Nephron (organoid): ENCODE data around the gene TTLL5.

Source experiments
- H3K27ac Mint-ChIP-seq, 3 experiments: 2 replicates each; pipeline ENCODE4 v1.8.0; 2020; ENCODE audit warnings: mixed read lengths in 3 of 3, mild to moderate bottlenecking in 2 of 3, moderate library complexity in 1 of 3
- H3K27me3 Mint-ChIP-seq: 2 replicates; pipeline ENCODE4 v1.8.0; 2021; ENCODE audit warnings: low read depth, mild to moderate bottlenecking, moderate library complexity, mixed read lengths
- H3K36me3 Mint-ChIP-seq: 2 replicates; pipeline ENCODE4 v1.8.0; 2020; ENCODE audit warnings: low read depth, mixed read lengths
- H3K4me1 Mint-ChIP-seq: 2 replicates; pipeline ENCODE4 v1.8.0; 2020; ENCODE audit warnings: mixed read lengths
- H3K4me3 Mint-ChIP-seq, 3 experiments: 2 replicates each; pipeline ENCODE4 v1.8.0; 2020; ENCODE audit warnings: mild to moderate bottlenecking in 3 of 3, mixed read lengths in 3 of 3, moderate library complexity in 2 of 3
- H3K9me3 Mint-ChIP-seq: 2 replicates; pipeline ENCODE4 v1.8.0; 2020; ENCODE audit warnings: mixed read lengths
- TF ChIP-seq, protein P1 (sequence below), 3 experiments: fragments of 200-600 bp; sonication (generic); IDR thresholded peaks; one replicate each; pipeline ENCODE4 v1.5.0; 2021; ENCODE audit warnings: antibody characterized with exemption in 3 of 3; ENCODE audit not compliant: unreplicated experiment in 3 of 3

TTLL5 gene

GRCh38 chr14:75800792-75801191 is 139.7 kb downstream of the TTLL5 start:
- H3K4me3 Mint-ChIP-seq: no peak overlapping the region
- TF ChIP-seq, protein P1, sequence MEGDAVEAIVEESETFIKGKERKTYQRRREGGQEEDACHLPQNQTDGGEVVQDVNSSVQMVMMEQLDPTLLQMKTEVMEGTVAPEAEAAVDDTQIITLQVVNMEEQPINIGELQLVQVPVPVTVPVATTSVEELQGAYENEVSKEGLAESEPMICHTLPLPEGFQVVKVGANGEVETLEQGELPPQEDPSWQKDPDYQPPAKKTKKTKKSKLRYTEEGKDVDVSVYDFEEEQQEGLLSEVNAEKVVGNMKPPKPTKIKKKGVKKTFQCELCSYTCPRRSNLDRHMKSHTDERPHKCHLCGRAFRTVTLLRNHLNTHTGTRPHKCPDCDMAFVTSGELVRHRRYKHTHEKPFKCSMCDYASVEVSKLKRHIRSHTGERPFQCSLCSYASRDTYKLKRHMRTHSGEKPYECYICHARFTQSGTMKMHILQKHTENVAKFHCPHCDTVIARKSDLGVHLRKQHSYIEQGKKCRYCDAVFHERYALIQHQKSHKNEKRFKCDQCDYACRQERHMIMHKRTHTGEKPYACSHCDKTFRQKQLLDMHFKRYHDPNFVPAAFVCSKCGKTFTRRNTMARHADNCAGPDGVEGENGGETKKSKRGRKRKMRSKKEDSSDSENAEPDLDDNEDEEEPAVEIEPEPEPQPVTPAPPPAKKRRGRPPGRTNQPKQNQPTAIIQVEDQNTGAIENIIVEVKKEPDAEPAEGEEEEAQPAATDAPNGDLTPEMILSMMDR (IDR thresholded peaks at IDR 0.05; ENCODE audit: unreplicated experiment in 3 of 3): no peak
- H3K4me1 Mint-ChIP-seq: peaks cover 31% of the 10 kb centered on the region
- H3K36me3 Mint-ChIP-seq: peaks cover 68% of the 10 kb centered on the region
- peaks cover 37% of the 10 kb centered on the region for H3K9me3 Mint-ChIP-seq
- H3K27me3 Mint-ChIP-seq: no peaks in the 10 kb centered on the region
- H3K27ac Mint-ChIP-seq: no peak overlapping the region

GRCh38 chr14:75802486-75802885 is 141.4 kb downstream of the TTLL5 start:
- Mint-ChIP-seq H3K36me3 (peaks cover 56% of the 10 kb centered on the region), H3K27me3 (no peaks in the 10 kb centered on the region), H3K9me3 (peaks cover 20% of the 10 kb centered on the region), H3K4me3 (no peak overlapping the region), H3K4me1 (peaks cover 39% of the 10 kb centered on the region), H3K27ac (peak overlapping the region; percentile 7 to 84 (median 71))
- TF ChIP-seq, protein P1 (IDR thresholded peaks at IDR 0.05; ENCODE audit: unreplicated experiment in 3 of 3): no peak

DNA sequence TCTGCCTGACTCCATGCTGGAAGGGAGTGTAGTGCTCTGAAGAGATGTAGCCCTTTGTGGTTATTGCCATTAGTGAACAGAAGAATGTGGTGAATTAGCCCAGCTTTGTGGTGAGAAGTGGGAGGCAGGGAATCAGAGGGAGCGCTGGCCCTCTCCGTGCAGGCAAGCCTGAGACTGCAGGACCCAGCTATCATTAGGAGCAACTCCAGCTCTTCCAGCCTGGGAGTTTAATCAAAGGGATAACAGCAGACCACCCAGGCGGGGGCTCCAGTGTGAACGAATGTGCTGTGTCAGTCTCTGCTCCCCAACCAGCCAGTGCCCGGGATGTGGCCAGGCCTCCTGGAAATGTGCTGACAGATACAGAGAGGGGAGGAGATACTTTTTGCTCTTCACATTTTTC is 142.7 kb downstream of the TTLL5 start:
- H3K36me3 Mint-ChIP-seq: peaks cover 43% of the 10 kb centered on the region
- TF ChIP-seq, protein P1 (IDR thresholded peaks at IDR 0.05; ENCODE audit: unreplicated experiment in 3 of 3): no peak
- H3K4me1 Mint-ChIP-seq: peaks cover 39% of the 10 kb centered on the region
- no peaks in the 10 kb centered on the region for H3K27me3 Mint-ChIP-seq
- peak overlapping the region in 1 of 3 experiments; percentile 14 for H3K4me3 Mint-ChIP-seq
- H3K27ac Mint-ChIP-seq: peak overlapping the region; percentile 66 to 74 (median 71)
- H3K9me3 Mint-ChIP-seq: peaks cover 9% of the 10 kb centered on the region

GRCh38 chr14:75804570-75805275 is 143.7 kb downstream of the TTLL5 start:
- H3K27ac Mint-ChIP-seq: peak overlapping the region in 2 of 3 experiments; percentile 14 to 71
- H3K4me3 Mint-ChIP-seq: no peak overlapping the region
- TF ChIP-seq, protein P1 (IDR thresholded peaks at IDR 0.05; ENCODE audit: unreplicated experiment in 3 of 3): no peak
- no peaks in the 10 kb centered on the region for H3K27me3 Mint-ChIP-seq
- peaks cover 36% of the 10 kb centered on the region for H3K36me3 Mint-ChIP-seq
- H3K4me1 Mint-ChIP-seq: peaks cover 39% of the 10 kb centered on the region
- no peaks in the 10 kb centered on the region for H3K9me3 Mint-ChIP-seq

- Mint-ChIP-seq H3K27ac (peak overlapping the region in 2 of 3 experiments; percentile 14 to 18), H3K4me1 (peaks cover 39% of the 10 kb centered on the region), H3K9me3 (no peaks in the 10 kb centered on the region), H3K27me3 (no peaks in the 10 kb centered on the region), H3K4me3 (no peak overlapping the region), H3K36me3 (peaks cover 28% of the 10 kb centered on the region)
- TF ChIP-seq, protein P1 (IDR thresholded peaks at IDR 0.05; ENCODE audit: unreplicated experiment in 3 of 3): no peak
Measured at GRCh38 chr14:75805646-75806045, 144.6 kb downstream of the TTLL5 start.

DNA sequence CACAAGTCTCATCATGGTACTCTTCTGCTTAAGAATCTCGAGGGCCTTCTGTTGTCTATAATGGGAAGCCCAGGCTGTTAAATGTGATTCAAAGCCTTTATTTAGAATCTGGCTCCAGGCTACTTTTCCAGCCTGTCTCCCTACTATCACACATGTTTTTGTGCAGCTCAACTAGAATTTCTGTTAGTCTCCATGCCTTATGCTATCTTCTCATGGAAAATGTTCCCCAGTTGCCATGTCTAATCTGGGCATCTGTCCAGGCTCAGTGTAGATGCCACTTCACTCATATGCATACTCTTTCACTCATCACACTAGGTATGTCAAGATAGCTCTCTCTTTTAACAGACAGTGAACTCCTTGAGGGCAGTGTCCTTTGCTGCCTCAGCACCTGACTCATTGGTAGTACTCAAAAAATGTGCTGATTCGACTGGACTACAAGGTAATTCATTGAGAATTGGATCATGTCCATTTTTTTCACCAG is 145.3 kb downstream of the TTLL5 start:
- H3K36me3 Mint-ChIP-seq: peaks cover 21% of the 10 kb centered on the region
- TF ChIP-seq, protein P1 (IDR thresholded peaks at IDR 0.05; ENCODE audit: unreplicated experiment in 3 of 3): no peak
- peaks cover 43% of the 10 kb centered on the region for H3K4me1 Mint-ChIP-seq
- peak overlapping the region in 1 of 3 experiments; percentile 44 for H3K27ac Mint-ChIP-seq
- H3K4me3 Mint-ChIP-seq: no peak overlapping the region
- H3K27me3 Mint-ChIP-seq: no peaks in the 10 kb centered on the region
- no peaks in the 10 kb centered on the region for H3K9me3 Mint-ChIP-seq
